WTC11 (cell line): ENCODE data around the gene SLITRK4. TPM values are rescaled to one million over a fixed set of nuclear protein-coding genes. Genes with fewer than 3 reads are reported as not detected.

ENCODE experiments used
- ATAC-seq: fragments of 200-7000 bp; cut with Tn5 transposase; 2 replicates; pipeline ENCODE4 v1.10.0; 2021; ENCODE audit warnings: mild to moderate bottlenecking, moderate library complexity
- CTCF ChIA-PET: fragments of 300-600 bp; sonication (Branson Sonifier 250); formaldehyde crosslinking; loops from one replicate; lab custom pipeline; 2021; ENCODE audit warnings: antibody characterized with exemption; lab: Charles Lee
- POLR2A ChIA-PET: fragments of 350-600 bp; sonication (Branson Sonifier 250); formaldehyde crosslinking; loops from one replicate; lab custom pipeline; 2021; ENCODE audit warnings: antibody characterized with exemption; lab: Charles Lee
- DNase-seq: peaks from one replicate; pipeline ENCODE4 v3.0.0; 2021; ENCODE audit warnings: low spot score
- H3K27ac Mint-ChIP-seq: 2 replicates; pipeline ENCODE4 v1.8.0; 2021; ENCODE audit warnings: mixed read lengths
- H3K27me3 Mint-ChIP-seq: 2 replicates; pipeline ENCODE4 v1.8.0; 2021; ENCODE audit warnings: low read depth, mild to moderate bottlenecking, moderate library complexity, mixed read lengths
- H3K36me3 Mint-ChIP-seq: 2 replicates; pipeline ENCODE4 v1.8.0; 2021; ENCODE audit warnings: mixed read lengths
- H3K4me1 Mint-ChIP-seq: 2 replicates; pipeline ENCODE4 v1.8.0; 2022; ENCODE audit warnings: mixed read lengths
- H3K4me3 Mint-ChIP-seq: 2 replicates; pipeline ENCODE4 v1.8.0; 2021; ENCODE audit warnings: mild to moderate bottlenecking, moderate library complexity, mixed read lengths
- H3K9me3 Mint-ChIP-seq: 2 replicates; pipeline ENCODE4 v1.8.0; 2021; ENCODE audit warnings: mixed read lengths
- CTCF ChIP-seq: fragments of 200-600 bp; IDR thresholded peaks from 2 replicates; pipeline ENCODE4 v1.8.0; 2022; ENCODE audit warnings: antibody characterized with exemption
- E2F4 ChIP-seq: sonication (generic); formaldehyde crosslinking; IDR thresholded peaks from 2 replicates; pipeline ENCODE4 v1.8.1; 2022; ENCODE audit warnings: low read depth, mild to moderate bottlenecking, moderate library complexity, missing genetic modification reagents, borderline replicate concordance
- GRHL2 ChIP-seq: fragments of 250-450 bp; sonication (Bioruptor Pico); IDR thresholded peaks from 2 replicates; pipeline ENCODE4 v1.8.0; 2022; ENCODE audit warnings: mild to moderate bottlenecking, moderate library complexity; ENCODE audit not compliant: insufficient replicate concordance, severe bottlenecking
- GTF2I ChIP-seq: fragments of 250-450 bp; sonication (Bioruptor Pico); conservative IDR thresholded peaks from 2 replicates; pipeline ENCODE4 v1.4.0; 2021; ENCODE audit warnings: mild to moderate bottlenecking
- NR1H2 ChIP-seq: sonication (generic); formaldehyde crosslinking; IDR thresholded peaks from 2 replicates; pipeline ENCODE4 v1.9.0; 2021; ENCODE audit warnings: mild to moderate bottlenecking, moderate library complexity, missing genetic modification reagents
- PRDM15 ChIP-seq: sonication (generic); formaldehyde crosslinking; IDR thresholded peaks from 2 replicates; pipeline ENCODE4 v1.8.0; 2022; ENCODE audit warnings: missing genetic modification reagents
- SMAD3 ChIP-seq: sonication (generic); formaldehyde crosslinking; IDR thresholded peaks from 2 replicates; pipeline ENCODE4 v1.8.0; 2022; ENCODE audit warnings: missing genetic modification reagents, mild to moderate bottlenecking, borderline replicate concordance
- USF1 ChIP-seq: sonication (generic); formaldehyde crosslinking; IDR thresholded peaks from 2 replicates; pipeline ENCODE4 v1.8.0; 2022; ENCODE audit warnings: mild to moderate bottlenecking, missing genetic modification reagents
- ZBTB21 ChIP-seq: sonication (generic); formaldehyde crosslinking; IDR thresholded peaks from 2 replicates; pipeline ENCODE4 v1.8.1; 2023; ENCODE audit warnings: mild to moderate bottlenecking, missing genetic modification reagents, borderline replicate concordance
- ZNF416 ChIP-seq: fragments of 250-450 bp; sonication (Bioruptor Pico); IDR thresholded peaks from 2 replicates; pipeline ENCODE4 v1.9.0; 2021; ENCODE audit warnings: mild to moderate bottlenecking, inconsistent platforms
- ZNF423 ChIP-seq: fragments of 250-450 bp; sonication (Bioruptor Pico); IDR thresholded peaks from 2 replicates; pipeline ENCODE4 v2.1.2; 2022; ENCODE audit warnings: mild to moderate bottlenecking, moderate library complexity
- ZNF425 ChIP-seq: fragments of 250-450 bp; sonication (Bioruptor Pico); conservative IDR thresholded peaks from 2 replicates; pipeline ENCODE4 v1.9.0; 2021; ENCODE audit warnings: mild to moderate bottlenecking
- total RNA-seq: library from RNA; stranded (reverse); gene quantifications from 3 replicates; pipeline ENCODE4 v1.2.3, GENCODE V29; 2021
- TF ChIP-seq, protein P1 (sequence below): sonication (generic); formaldehyde crosslinking; IDR thresholded peaks from 2 replicates; pipeline ENCODE4 v1.8.0; 2023; ENCODE audit warnings: mild to moderate bottlenecking, missing genetic modification reagents
- TF ChIP-seq, protein P2 (sequence below): sonication (generic); formaldehyde crosslinking; IDR thresholded peaks from 2 replicates; pipeline ENCODE4 v1.8.1; 2022; ENCODE audit warnings: missing genetic modification reagents, borderline replicate concordance

SLITRK4 gene
- total RNA-seq, 1 experiment from 2014 or later: not detected

DNA sequence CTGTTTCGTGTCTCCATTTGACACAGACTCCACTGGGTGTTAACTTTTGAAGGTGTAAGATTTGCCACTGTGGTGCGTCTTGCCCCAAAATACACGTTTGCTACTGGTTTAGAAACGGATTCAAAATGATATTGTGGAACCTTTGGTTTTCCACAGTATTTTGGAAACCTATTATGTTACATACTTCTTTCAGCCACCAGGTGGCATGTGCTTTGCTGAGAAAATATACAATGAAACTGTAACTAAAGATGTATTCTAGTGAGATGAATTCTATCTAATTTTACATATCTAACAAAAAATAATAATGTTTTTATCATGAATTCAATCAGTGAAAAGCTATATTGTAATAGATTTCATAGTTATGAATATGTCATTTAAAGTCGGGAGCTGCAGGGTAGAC lies 28.4 kb upstream of the SLITRK4 start:
- CTCF ChIA-PET: no interaction called here
- POLR2A ChIA-PET: no interaction called here
- no peak for DNase-seq

More for the DNA sequence above, 28.4 kb upstream of the SLITRK4 start:
- TF ChIP-seq GRHL2 (CRISPR knock-in tag): no peak
- TF ChIP-seq ZNF423: no peak
- no peak for TF ChIP-seq NR1H2 (CRISPR knock-in tag)
- no peak for TF ChIP-seq ZNF425 (CRISPR knock-in tag)
- TF ChIP-seq, protein P1, sequence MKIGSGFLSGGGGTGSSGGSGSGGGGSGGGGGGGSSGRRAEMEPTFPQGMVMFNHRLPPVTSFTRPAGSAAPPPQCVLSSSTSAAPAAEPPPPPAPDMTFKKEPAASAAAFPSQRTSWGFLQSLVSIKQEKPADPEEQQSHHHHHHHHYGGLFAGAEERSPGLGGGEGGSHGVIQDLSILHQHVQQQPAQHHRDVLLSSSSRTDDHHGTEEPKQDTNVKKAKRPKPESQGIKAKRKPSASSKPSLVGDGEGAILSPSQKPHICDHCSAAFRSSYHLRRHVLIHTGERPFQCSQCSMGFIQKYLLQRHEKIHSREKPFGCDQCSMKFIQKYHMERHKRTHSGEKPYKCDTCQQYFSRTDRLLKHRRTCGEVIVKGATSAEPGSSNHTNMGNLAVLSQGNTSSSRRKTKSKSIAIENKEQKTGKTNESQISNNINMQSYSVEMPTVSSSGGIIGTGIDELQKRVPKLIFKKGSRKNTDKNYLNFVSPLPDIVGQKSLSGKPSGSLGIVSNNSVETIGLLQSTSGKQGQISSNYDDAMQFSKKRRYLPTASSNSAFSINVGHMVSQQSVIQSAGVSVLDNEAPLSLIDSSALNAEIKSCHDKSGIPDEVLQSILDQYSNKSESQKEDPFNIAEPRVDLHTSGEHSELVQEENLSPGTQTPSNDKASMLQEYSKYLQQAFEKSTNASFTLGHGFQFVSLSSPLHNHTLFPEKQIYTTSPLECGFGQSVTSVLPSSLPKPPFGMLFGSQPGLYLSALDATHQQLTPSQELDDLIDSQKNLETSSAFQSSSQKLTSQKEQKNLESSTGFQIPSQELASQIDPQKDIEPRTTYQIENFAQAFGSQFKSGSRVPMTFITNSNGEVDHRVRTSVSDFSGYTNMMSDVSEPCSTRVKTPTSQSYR (CRISPR knock-in tag): no peak
- TF ChIP-seq PRDM15 (CRISPR knock-in tag): no peak
- no peak for TF ChIP-seq ZNF416
- TF ChIP-seq E2F4 (CRISPR knock-in tag): no peak
- TF ChIP-seq, protein P2, sequence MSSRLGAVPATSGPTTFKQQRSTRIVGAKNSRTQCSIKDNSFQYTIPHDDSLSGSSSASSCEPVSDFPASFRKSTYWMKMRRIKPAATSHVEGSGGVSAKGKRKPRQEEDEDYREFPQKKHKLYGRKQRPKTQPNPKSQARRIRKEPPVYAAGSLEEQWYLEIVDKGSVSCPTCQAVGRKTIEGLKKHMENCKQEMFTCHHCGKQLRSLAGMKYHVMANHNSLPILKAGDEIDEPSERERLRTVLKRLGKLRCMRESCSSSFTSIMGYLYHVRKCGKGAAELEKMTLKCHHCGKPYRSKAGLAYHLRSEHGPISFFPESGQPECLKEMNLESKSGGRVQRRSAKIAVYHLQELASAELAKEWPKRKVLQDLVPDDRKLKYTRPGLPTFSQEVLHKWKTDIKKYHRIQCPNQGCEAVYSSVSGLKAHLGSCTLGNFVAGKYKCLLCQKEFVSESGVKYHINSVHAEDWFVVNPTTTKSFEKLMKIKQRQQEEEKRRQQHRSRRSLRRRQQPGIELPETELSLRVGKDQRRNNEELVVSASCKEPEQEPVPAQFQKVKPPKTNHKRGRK: no peak
- TF ChIP-seq GTF2I (CRISPR knock-in tag): no peak
- no peak for TF ChIP-seq CTCF
- TF ChIP-seq SMAD3: no peak
- TF ChIP-seq USF1: no peak
- TF ChIP-seq ZBTB21 (CRISPR knock-in tag): no peak
- H3K27ac Mint-ChIP-seq: no peak overlapping the region
- H3K4me1 Mint-ChIP-seq: no peaks in the 10 kb centered on the region
- no peak overlapping the region for H3K4me3 Mint-ChIP-seq
- H3K27me3 Mint-ChIP-seq: no peaks in the 10 kb centered on the region
- H3K9me3 Mint-ChIP-seq: peaks cover 55% of the 10 kb centered on the region
- no peak for ATAC-seq
- H3K36me3 Mint-ChIP-seq: peaks cover 27% of the 10 kb centered on the region
